GM15510 (cell line): ENCODE measurements around the gene SLF2.

Experiments
- POLR2A ChIP-seq: IDR thresholded peaks from 3 replicates; pipeline ENCODE4 v1.6.1; 2011; ENCODE audit warnings: borderline replicate concordance; ENCODE audit not compliant: insufficient read length; ENCODE audit errors: extremely low read depth

SLF2 gene

DNA sequence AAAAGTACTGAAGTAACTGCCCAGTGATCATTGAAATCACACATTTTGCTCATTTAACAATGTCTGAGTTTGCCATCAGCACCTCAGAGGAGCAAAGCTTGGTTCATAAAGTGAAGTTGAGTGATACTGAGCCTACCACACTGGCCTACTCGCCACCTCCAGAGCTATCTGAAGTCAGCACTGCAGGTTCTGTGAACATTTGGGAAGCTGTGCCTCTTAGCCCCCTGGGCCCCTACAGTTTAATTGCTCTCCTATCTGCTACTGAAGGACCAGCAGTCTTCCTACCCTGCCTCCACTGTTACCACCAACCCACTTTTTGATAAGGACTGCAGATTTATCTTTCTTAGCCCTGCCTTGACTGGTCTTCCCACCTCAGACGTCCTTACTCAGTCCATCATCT lies 54.6 kb downstream of the SLF2 start:
- TF ChIP-seq POLR2A = no peak

DNA sequence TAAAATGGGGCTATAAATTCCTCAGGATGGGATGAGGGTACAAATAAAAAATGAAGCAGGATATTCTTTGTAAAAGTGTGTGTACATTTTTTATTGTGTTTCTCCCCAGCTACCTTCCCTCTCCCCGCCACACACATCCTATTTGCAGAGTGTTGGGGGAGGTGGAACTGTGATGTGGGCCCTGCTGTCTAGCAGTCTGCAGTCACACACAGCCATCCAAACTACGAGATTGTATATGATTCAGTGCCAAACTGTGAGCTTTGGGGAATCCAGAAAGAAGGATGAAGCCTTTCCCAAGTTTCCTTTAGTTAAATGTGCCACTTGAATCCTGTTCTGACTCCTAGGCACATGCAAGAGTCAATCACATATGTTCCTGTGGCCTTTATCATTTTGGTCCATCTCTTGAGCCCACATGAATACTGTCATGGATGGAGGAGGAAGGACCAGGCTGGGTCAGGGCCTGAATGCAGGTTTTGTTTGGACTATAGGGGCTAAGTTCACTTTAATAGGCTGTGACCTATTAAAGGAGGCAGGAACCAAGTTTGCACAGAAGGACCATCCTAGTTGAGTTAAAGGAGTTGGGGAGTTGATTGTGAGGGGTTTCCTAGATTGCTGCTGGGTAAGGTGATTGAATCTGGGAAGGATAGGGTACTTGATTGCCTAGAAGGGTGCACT lies 55.4 kb downstream of the SLF2 start:
- TF ChIP-seq POLR2A = no peak

DNA sequence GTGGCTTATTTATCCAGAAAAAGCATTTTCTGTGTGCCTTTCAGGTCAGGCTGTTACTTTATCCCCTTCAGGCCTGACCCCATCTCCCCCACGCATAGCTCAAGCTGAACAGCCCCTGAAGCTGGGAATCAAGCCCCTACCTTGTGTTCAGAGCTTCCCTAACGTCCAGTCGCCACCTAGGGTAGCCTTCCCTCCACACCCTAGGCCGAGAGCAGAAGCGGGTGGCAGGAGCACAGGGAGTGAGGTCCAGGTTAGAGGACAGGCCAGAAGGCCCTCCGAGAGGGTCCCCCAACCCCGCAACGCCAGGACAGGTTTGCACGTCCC lies 56.1 kb downstream of the SLF2 start:
- no peak for TF ChIP-seq POLR2A

DNA sequence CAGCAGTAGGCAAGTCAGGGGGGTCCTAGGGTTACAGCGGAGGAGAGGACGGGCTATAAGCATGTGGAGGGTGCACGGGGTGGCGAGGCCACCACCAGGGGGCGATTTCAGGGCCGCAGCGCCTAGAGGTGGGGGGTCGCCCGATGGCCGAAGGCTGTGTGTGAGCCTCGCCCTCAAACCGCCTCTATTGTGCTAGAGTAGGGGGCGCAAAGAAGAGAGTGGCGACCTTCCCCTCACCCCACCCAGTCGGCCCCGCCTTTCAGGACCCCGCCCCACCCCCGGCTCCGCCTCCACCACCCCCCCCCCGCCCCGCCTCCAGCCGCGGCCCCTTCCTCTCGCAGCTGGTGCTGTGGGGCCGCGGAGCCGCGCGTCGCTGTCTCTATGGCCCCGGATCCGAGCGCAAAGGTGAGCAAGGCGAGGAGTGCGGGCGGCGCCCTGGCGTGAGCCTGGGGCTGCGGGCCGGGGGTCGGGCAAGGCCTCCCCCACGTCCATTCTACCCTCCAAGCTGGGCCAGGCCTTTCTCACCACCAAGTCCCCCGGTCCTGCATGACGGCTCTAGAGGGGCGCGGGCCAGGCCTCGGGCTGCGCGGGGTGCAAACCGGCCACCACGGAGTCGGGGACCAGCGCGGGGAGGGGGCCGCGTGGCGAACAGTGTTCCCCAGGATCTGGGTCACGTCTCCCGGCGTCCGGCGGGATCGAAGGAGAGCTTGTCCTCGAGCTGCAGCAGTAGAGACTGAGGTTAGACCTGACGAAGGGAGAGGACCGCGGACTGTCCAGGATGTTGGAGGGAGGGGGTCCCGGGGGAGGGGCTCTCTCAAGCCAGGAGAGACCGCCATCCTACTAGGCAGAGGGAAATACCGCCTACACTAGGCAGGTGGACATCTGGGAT lies 56.7 kb downstream of the SLF2 start, which contains the start of gene SEMA4G:
SEMA4G (plus strand) TSS at position 318 of the 889 bp plus-strand sequence. CDS start 3,409 bp downstream, outside the sequence.
- no peak for TF ChIP-seq POLR2A

DNA sequence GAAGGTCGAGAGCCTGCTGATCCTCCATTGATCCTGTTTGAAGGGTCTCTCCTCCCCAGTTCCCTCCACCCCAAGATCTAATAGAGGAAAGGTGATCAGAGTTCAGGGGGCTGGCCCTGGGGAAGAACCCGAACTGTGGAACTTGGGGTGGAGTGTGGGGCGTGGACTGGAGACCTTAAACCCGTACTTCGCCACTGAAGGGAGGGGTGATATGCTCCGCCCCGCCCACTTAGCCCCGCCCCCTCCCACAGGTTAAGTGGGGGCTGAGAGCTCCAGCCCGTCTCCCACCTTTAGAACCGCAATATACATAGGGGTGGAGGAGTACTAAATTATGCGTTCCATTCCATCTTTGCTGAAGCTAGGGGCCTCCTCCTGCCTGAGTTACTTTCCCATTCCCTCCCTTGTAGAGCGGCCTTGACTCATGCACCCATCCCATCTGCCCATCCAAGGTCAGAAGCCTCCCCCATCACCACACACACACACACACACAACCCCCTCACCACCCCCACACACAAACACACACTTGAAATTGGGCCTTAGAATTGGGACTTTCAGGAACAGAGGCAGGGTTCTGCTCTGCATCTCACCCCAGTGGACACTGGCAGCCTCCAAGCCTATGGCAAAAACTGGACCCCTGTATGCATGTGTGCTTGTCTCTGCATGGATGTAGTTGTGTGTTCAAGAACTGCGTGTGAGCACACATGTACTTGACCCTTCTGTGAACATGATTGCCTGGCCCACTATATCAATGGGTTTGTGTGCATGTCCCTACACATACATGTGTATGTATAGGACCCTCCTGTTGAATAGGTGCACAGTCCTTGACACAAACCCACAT lies 57.5 kb downstream of the SLF2 start:
- TF ChIP-seq POLR2A = no peak

DNA sequence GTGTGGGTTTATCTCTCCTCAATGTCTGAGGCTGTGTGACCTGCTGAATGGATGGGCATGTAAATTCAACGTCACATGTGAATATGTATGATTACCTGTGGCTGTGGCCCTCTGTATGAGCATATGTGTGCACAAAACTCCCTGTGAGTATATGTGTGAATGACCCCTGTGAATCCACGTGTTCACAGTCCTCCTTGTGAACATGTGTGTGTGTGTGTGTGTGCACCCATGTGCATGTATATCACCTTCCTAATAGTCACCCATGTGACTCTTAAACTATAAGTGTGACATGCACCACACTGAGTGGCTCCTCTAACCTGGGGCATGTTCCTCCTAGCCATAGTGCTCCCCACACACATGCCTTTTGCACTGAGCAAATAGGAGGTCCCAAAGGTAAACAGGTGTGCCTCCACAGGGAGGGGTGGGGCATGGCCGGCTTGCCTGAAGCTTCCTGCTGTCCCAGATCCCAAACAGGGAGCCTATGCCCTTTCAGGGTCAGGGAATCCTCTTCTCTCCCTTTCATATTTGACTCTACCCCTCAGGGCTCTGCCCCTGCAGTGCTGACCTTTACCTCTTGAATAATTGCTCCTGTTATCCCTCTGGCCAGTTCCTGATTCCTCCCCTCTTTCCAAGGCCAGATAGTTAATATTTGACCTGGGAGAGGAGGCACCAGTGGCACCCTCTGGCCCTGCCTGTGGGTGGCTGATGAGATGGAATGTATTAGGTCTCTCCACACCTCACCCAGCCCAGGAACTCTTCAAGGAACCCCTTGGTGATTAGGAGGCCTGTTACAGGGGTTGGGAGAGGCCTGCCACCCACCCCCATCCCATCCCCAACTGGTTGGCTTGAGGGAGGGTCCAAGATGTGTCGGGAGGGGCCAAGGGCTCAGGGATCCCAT lies 58.4 kb downstream of the SLF2 start:
- no peak for TF ChIP-seq POLR2A

DNA sequence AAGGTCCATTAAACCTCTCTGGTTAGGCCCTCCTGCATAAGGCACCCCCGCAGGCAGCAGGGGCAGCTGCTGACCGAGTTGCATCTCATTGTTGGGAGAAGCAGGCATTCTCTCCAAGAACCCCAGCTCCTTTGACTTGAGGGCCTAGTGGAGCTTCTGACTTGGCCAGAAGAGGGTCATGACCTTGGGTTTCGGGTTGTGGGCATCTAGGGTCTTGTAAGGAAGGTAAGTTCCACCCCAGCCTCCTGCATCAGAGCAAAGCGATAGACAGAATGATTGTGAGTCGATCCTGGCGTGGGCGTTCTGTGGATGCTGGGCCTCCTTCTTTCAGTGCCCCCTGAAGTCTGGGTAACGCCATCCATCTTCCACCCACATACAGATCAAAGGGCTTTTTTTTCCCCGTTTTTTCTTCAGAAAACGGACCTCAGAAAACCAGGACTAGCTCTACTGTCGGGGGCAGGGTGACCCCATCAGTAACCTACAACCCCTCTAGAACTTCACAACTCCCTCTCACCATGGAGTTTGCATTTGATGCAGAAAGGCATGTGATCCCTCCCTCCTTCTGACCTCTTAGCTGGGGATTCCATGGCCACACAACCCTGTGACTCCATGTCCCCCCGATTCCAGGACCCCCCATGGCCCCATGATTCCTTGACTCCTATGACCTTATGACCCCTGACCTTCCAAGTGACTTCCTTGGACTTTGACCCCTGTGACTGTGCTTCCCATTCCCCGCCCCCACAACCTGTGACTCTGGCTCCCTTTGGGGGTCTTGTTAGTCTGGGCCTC lies 59.5 kb downstream of the SLF2 start:
- no peak for TF ChIP-seq POLR2A

DNA sequence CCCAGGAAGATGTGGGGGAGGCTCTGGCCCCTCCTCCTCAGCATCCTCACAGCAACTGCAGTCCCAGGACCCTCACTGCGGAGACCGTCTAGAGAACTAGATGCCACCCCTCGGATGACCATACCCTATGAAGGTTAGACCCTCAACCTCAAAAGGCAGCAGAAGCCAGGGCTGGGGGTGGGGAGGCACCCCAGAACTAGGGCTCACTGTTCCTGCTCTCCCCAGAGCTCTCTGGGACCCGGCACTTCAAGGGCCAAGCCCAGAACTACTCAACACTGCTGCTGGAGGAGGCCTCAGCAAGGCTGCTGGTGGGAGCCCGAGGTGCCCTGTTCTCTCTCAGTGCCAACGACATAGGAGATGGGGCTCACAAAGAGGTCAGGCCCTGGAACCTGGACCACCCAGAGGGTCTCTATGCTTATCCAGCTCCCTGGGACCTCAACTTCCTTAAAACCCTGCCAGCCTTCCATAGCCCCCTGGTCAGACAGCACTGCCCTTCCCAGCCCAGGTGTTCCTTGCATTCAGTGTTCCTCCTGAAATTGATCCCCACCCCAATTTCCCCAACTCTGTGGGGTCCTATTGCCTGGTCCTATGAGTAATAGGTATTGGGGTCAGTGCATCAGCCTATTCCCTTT lies 60.3 kb downstream of the SLF2 start:
- TF ChIP-seq POLR2A = no peak

DNA sequence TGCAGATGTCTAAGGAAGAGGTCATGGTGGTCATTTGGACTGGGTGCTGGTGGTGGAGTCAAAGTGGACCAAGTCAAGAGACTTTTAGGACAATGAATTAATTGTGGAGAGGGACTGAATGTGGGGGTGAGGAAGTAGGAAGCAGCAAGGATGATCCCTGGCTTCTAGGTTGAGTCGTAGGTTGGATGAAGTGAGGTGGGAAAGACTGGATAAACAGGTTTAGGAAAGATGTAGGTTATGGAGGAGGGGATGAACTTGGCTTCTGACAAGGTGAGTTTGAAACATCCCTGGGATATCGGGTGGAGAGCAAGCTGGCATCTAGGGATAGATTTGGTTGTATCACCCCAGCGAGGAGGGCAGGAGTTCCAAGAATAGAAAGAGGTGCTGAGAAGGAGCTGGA lies 64.1 kb downstream of the SLF2 start:
- TF ChIP-seq POLR2A = no peak

DNA sequence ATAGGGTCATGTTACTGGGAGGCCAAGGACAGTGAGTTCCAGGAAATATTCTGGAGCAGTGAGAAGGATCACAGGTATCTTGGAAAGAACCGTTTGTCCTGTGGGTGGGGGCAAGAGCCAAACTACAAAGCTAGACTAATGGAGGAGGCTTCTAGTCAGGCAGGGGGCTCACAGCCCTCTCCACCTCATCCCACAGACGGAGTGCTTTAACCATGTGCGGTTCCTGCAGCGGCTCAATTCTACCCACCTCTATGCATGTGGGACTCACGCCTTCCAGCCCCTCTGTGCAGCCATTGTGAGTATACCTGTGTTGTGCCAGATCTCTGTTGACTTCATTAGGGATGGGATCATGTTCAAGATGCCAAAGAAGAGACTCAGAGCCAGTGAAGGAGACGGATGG lies 64.7 kb downstream of the SLF2 start:
- TF ChIP-seq POLR2A = no peak

DNA sequence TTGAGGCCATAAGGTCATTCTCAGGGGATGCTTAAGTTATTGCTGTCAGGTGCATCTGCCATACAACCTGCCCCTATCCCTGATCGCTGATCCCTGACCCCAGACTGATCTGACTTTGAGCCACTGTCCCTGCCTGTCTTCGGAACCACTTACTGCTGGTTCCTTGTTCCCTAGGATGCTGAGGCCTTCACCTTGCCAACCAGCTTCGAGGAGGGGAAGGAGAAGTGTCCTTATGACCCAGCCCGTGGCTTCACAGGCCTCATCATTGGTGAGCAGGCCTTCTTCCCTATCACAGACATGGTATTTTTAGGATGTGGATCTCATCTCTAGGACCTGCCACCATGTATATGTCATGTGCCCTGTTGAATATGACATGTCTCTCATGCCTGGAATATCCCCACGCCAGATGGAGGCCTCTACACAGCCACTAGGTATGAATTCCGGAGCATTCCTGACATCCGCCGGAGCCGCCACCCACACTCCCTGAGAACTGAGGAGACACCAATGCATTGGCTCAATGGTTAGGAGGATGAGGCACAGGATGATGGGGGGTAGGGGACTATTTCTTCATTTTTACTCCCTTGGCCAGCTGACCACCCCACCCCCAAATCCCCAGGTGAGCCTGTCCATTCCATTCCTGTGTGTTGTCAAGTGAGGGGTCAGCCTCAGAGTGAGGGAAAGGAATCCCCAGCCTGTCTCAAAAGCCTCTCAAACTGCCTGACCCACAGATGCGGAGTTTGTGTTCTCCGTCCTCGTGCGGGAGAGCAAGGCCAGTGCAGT lies 65.5 kb downstream of the SLF2 start:
- TF ChIP-seq POLR2A = no peak

DNA sequence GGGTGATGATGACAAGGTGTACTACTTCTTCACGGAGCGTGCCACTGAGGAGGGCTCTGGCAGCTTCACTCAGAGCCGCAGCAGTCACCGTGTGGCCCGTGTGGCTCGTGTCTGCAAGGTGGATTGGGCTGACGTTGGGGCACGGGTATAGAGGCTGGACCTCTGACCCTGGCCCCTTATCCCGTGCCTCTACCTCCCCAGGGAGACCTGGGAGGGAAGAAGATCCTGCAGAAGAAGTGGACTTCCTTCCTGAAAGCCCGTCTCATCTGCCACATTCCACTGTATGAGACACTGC lies 66.1 kb downstream of the SLF2 start:
- TF ChIP-seq POLR2A = no peak
